Activated CD4-positive, alpha-beta T cell treated with anti-CD3 and anti-CD28 coated beads for 36 hours (primary cell): Measurements from ENCODE around the gene TBC1D24. TPM values are rescaled to one million over a fixed set of nuclear protein-coding genes. Genes with fewer than 3 reads are reported as not detected.

Experiments
- ATAC-seq: fragments of 200-7000 bp; cut with Tn5 transposase; one replicate; pipeline ENCODE4 v1.10.0; 2021; ENCODE audit warnings: mild to moderate bottlenecking, moderate library complexity
- CTCF ChIA-PET: fragments of 350-600 bp; sonication (Branson Sonifier 250); formaldehyde crosslinking; loops from one replicate; lab custom pipeline; 2021; ENCODE audit warnings: antibody characterized with exemption; lab: Charles Lee
- POLR2A ChIA-PET: fragments of 350-600 bp; sonication (Branson Sonifier 250); formaldehyde crosslinking; loops from one replicate; lab custom pipeline; 2021; ENCODE audit warnings: antibody characterized with exemption, inconsistent platforms; lab: Charles Lee
- DNase-seq: peaks from one replicate; pipeline ENCODE4 v3.0.0-alpha.2; 2020
- H3K27ac Mint-ChIP-seq: one replicate; pipeline ENCODE4 v1.8.0; 2021; ENCODE audit warnings: mixed read lengths
- H3K27me3 Mint-ChIP-seq: one replicate; pipeline ENCODE4 v1.8.0; 2021; ENCODE audit warnings: mixed read lengths
- H3K36me3 Mint-ChIP-seq: one replicate; pipeline ENCODE4 v1.8.0; 2021; ENCODE audit warnings: low read depth, mixed read lengths
- H3K4me1 Mint-ChIP-seq: one replicate; pipeline ENCODE4 v1.8.0; 2021; ENCODE audit warnings: mixed read lengths
- H3K4me3 Mint-ChIP-seq: one replicate; pipeline ENCODE4 v1.8.0; 2021; ENCODE audit warnings: mild to moderate bottlenecking, moderate library complexity, mixed read lengths
- H3K9me3 Mint-ChIP-seq: one replicate; pipeline ENCODE4 v1.8.0; 2021; ENCODE audit warnings: low read depth, mixed read lengths
- intact Hi-C, 2 experiments: fragments of 100-400 bp; cut with DNase I in 1 of 2; cut with micrococcal nuclease in 1 of 2; formaldehyde crosslinking; loops; one replicate each; pipeline versions ENCODE4 v1.14.2 to v1.15.1; 2022 to 2024; cut with DNase I, micrococcal nuclease
- total RNA-seq, 2 experiments: library from RNA; stranded (reverse); gene quantifications; one replicate each; pipeline ENCODE4 v1.2.3, GENCODE V29; 2021

TBC1D24 gene
- total RNA-seq, 2 experiments from 2014 or later = 10.4 to 12.7 TPM

- no peak overlapping the region for H3K4me3 Mint-ChIP-seq
- intact Hi-C loops = no loop called here
- ATAC-seq (no peak), DNase-seq (no peak)
- H3K27me3 Mint-ChIP-seq = no peaks in the 10 kb centered on the region
- H3K9me3 Mint-ChIP-seq = no peaks in the 10 kb centered on the region
- CTCF ChIA-PET = no interaction called here
- no peak overlapping the region for H3K27ac Mint-ChIP-seq
- H3K4me1 Mint-ChIP-seq = no peaks in the 10 kb centered on the region
- H3K36me3 Mint-ChIP-seq = no peaks in the 10 kb centered on the region
- POLR2A ChIA-PET = no interaction called here
Observed at GRCh38 chr16:2494616-2495015, 19.7 kb downstream of the TBC1D24 start.

GRCh38 chr16:2495041-2495440, 20.1 kb downstream of the TBC1D24 start:
- DNase-seq (no peak), ATAC-seq (no peak)
- Mint-ChIP-seq H3K36me3 (no peaks in the 10 kb centered on the region), H3K9me3 (no peaks in the 10 kb centered on the region), H3K27me3 (no peaks in the 10 kb centered on the region), H3K27ac (no peak overlapping the region), H3K4me1 (no peaks in the 10 kb centered on the region), H3K4me3 (no peak overlapping the region)
- ChIA-PET POLR2A (no interaction called here), CTCF (no interaction called here)
- intact Hi-C loops = no loop called here

GRCh38 chr16:2496223-2497115, 21.5 kb downstream of the TBC1D24 start:
- Mint-ChIP-seq H3K9me3 (no peaks in the 10 kb centered on the region), H3K27me3 (no peaks in the 10 kb centered on the region), H3K4me3 (no peak overlapping the region), H3K27ac (no peak overlapping the region), H3K4me1 (no peaks in the 10 kb centered on the region), H3K36me3 (no peaks in the 10 kb centered on the region)
- CTCF ChIA-PET = interaction anchor here (0.6 kb wide), 1 partner anchor 18 kb away, joined by 3 read pairs; no protein-coding TSS in a partner anchor
- POLR2A ChIA-PET = interaction anchor here (0.6 kb wide), 1 partner anchor 166 kb away, joined by 3 read pairs; no protein-coding TSS in a partner anchor
- DNase-seq = no peak
- ATAC-seq = no peak
- intact Hi-C loops = no loop called here

GRCh38 chr16:2497116-2497630, 22.2 kb downstream of the TBC1D24 start:
- Mint-ChIP-seq H3K27ac (no peak overlapping the region), H3K4me3 (no peak overlapping the region)

GRCh38 chr16:2497695-2498484, 23.0 kb downstream of the TBC1D24 start:
- Mint-ChIP-seq H3K9me3 (no peaks in the 10 kb centered on the region), H3K27ac (no peak overlapping the region), H3K27me3 (no peaks in the 10 kb centered on the region), H3K4me3 (no peak overlapping the region), H3K36me3 (no peaks in the 10 kb centered on the region), H3K4me1 (no peaks in the 10 kb centered on the region)
- ChIA-PET CTCF (no interaction called here), POLR2A (interaction anchor here (0.6 kb wide), 1 partner anchor 49 kb away, joined by 3 read pairs; no protein-coding TSS in a partner anchor)
- intact Hi-C loops = no loop called here
- DNase-seq (no peak), ATAC-seq (no peak)

More at GRCh38 chr16:2497116-2497630, 22.2 kb downstream of the TBC1D24 start:
- Mint-ChIP-seq H3K4me1 (no peaks in the 10 kb centered on the region), H3K27me3 (no peaks in the 10 kb centered on the region), H3K9me3 (no peaks in the 10 kb centered on the region), H3K36me3 (no peaks in the 10 kb centered on the region)
- CTCF ChIA-PET = no interaction called here
- POLR2A ChIA-PET = interaction anchor here (0.6 kb wide), 1 partner anchor 166 kb away, joined by 3 read pairs; no protein-coding TSS in a partner anchor
- intact Hi-C loops = no loop called here
- DNase-seq (no peak), ATAC-seq (no peak)

- ATAC-seq = no peak
- Mint-ChIP-seq H3K4me1 (no peaks in the 10 kb centered on the region), H3K9me3 (no peaks in the 10 kb centered on the region), H3K27me3 (no peaks in the 10 kb centered on the region), H3K27ac (no peak overlapping the region), H3K4me3 (no peak overlapping the region), H3K36me3 (no peaks in the 10 kb centered on the region)
- DNase-seq = no peak
- ChIA-PET CTCF (no interaction called here), POLR2A (interaction anchor here (0.6 kb wide), 1 partner anchor 48 kb away, joined by 3 read pairs; no protein-coding TSS in a partner anchor)
- intact Hi-C loops = no loop called here
Observed at GRCh38 chr16:2498531-2499253, 23.8 kb downstream of the TBC1D24 start.

GRCh38 chr16:2499454-2499853, 24.5 kb downstream of the TBC1D24 start:
- no peak overlapping the region for H3K4me3 Mint-ChIP-seq
- H3K36me3 Mint-ChIP-seq = no peaks in the 10 kb centered on the region
- no peak overlapping the region for H3K27ac Mint-ChIP-seq
- DNase-seq = no peak
- H3K4me1 Mint-ChIP-seq = no peaks in the 10 kb centered on the region
- ChIA-PET CTCF (interaction anchor here (0.9 kb wide), 1 partner anchor 13 kb away, joined by 4 read pairs; no protein-coding TSS in a partner anchor), POLR2A (no interaction called here)
- intact Hi-C loops = no loop called here
- no peaks in the 10 kb centered on the region for H3K9me3 Mint-ChIP-seq
- H3K27me3 Mint-ChIP-seq = no peaks in the 10 kb centered on the region
- ATAC-seq = no peak

- Mint-ChIP-seq H3K27ac (no peak overlapping the region), H3K9me3 (no peaks in the 10 kb centered on the region), H3K36me3 (no peaks in the 10 kb centered on the region), H3K4me3 (no peak overlapping the region), H3K27me3 (no peaks in the 10 kb centered on the region), H3K4me1 (no peaks in the 10 kb centered on the region)
- POLR2A ChIA-PET = no interaction called here
- CTCF ChIA-PET = interaction anchor here (0.8 to 2.0 kb wide), 3 partner anchors 13 to 89 kb away, joined by 4 to 11 read pairs (median 4); partner anchors contain the start of gene AMDHD2
- DNase-seq (no peak), ATAC-seq (no peak)
- intact Hi-C loops = loop anchor here (2.0 to 5.0 kb wide), 4 partner anchors 38 to 203 kb away; partner anchors contain the start of genes ABCA3 (in 1 of the 2), CCNF (in 1 of the 2) and TEDC2 (in 1 of the 2)
Observed at GRCh38 chr16:2499890-2500429, 25.0 kb downstream of the TBC1D24 start.

- no peaks in the 10 kb centered on the region for H3K27me3 Mint-ChIP-seq
- POLR2A ChIA-PET = no interaction called here
- intact Hi-C loops = loop anchor here (2.0 to 5.0 kb wide), 4 partner anchors 38 to 204 kb away; partner anchors contain the start of genes ABCA3 (in 1 of the 2), CCNF (in 1 of the 2) and TEDC2 (in 1 of the 2)
- H3K27ac Mint-ChIP-seq = no peak overlapping the region
- ATAC-seq (no peak), DNase-seq (no peak)
- no peaks in the 10 kb centered on the region for H3K4me1 Mint-ChIP-seq
- CTCF ChIA-PET = interaction anchor here (0.6 to 2.0 kb wide), 7 partner anchors 12 to 168 kb away, joined by 3 to 11 read pairs (median 4); partner anchors contain the start of gene AMDHD2
- H3K9me3 Mint-ChIP-seq = no peaks in the 10 kb centered on the region
- H3K4me3 Mint-ChIP-seq = no peak overlapping the region
- no peaks in the 10 kb centered on the region for H3K36me3 Mint-ChIP-seq
Observed at GRCh38 chr16:2500430-2500917, 25.5 kb downstream of the TBC1D24 start.
